NT2/D1 (cell line): ENCODE results near the gene TREX2.

ENCODE experiments used
- DNase-seq: peaks from one replicate; pipeline ENCODE4 v3.0.0-alpha.2; 2011; ENCODE audit warnings: low read depth, low spot score
- H3K27me3 ChIP-seq: 2 replicates; pipeline ENCODE4 v1.6.0; 2011; ENCODE audit warnings: mild to moderate bottlenecking; ENCODE audit not compliant: insufficient read length, insufficient read depth
- H3K36me3 ChIP-seq: 2 replicates; pipeline ENCODE4 v1.6.1; 2011; ENCODE audit warnings: mild to moderate bottlenecking, low read length, mixed read lengths; ENCODE audit not compliant: insufficient read depth, insufficient read length
- H3K4me1 ChIP-seq: 2 replicates; pipeline ENCODE4 v1.5.1; 2011; ENCODE audit not compliant: insufficient read depth, insufficient read length
- H3K4me3 ChIP-seq: 2 replicates; pipeline ENCODE4 v1.5.1; 2011; ENCODE audit warnings: low read depth; ENCODE audit not compliant: insufficient read length
- H3K9ac ChIP-seq: 2 replicates; pipeline ENCODE4 v1.6.0; 2011; ENCODE audit warnings: low read depth; ENCODE audit not compliant: insufficient read length
- H3K9me3 ChIP-seq: 2 replicates; pipeline ENCODE4 v1.5.1; 2011; ENCODE audit warnings: mild to moderate bottlenecking, low read length; ENCODE audit not compliant: insufficient read depth
- SUZ12 ChIP-seq: IDR thresholded peaks from 2 replicates; pipeline ENCODE4 v1.6.1; 2011; ENCODE audit not compliant: insufficient read length, insufficient read depth; ENCODE audit errors: extremely low read depth
- YY1 ChIP-seq: IDR thresholded peaks from 2 replicates; pipeline ENCODE4 v1.6.1; 2011; ENCODE audit not compliant: insufficient read length, insufficient read depth
- ZNF274 ChIP-seq: IDR thresholded peaks from 2 replicates; pipeline ENCODE4 v1.6.1; 2011; ENCODE audit warnings: mild to moderate bottlenecking, low read depth, low read length

Gene TREX2

GRCh38 chrX:153450114-153450948, 4.5 kb upstream of the TREX2 start:
- Histone ChIP-seq H3K27me3 (no peaks in the 10 kb centered on the region), H3K36me3 (peaks cover 3% of the 10 kb centered on the region), H3K9me3 (no peaks in the 10 kb centered on the region), H3K4me1 (no peaks in the 10 kb centered on the region), H3K9ac (no peak overlapping the region), H3K4me3 (no peak overlapping the region)
- TF ChIP-seq YY1 (no peak), ZNF274 (no peak), SUZ12 (no peak)
- DNase-seq, result no peak

GRCh38 chrX:153449368-153450113, 3.7 kb upstream of the TREX2 start:
- TF ChIP-seq SUZ12 (no peak), ZNF274 (no peak), YY1 (no peak)
- no peaks in the 10 kb centered on the region for H3K4me1 ChIP-seq
- peaks cover under 1% of the 10 kb centered on the region for H3K36me3 ChIP-seq
- no peaks in the 10 kb centered on the region for H3K9me3 ChIP-seq
- H3K9ac ChIP-seq, result no peak overlapping the region
- H3K4me3 ChIP-seq, result no peak overlapping the region
- no peak for DNase-seq
- no peaks in the 10 kb centered on the region for H3K27me3 ChIP-seq

- no peak for DNase-seq
- Histone ChIP-seq H3K4me3 (no peak overlapping the region), H3K36me3 (no peaks in the 10 kb centered on the region), H3K9me3 (no peaks in the 10 kb centered on the region), H3K27me3 (no peaks in the 10 kb centered on the region), H3K9ac (no peak overlapping the region), H3K4me1 (no peaks in the 10 kb centered on the region)
- TF ChIP-seq YY1 (no peak), SUZ12 (no peak), ZNF274 (no peak)
Observed at GRCh38 chrX:153448556-153449367, 2.9 kb upstream of the TREX2 start.

- H3K4me3 ChIP-seq, result no peak overlapping the region
- no peaks in the 10 kb centered on the region for H3K36me3 ChIP-seq
- no peaks in the 10 kb centered on the region for H3K4me1 ChIP-seq
- H3K27me3 ChIP-seq, result no peaks in the 10 kb centered on the region
- no peak for TF ChIP-seq ZNF274
- no peak for TF ChIP-seq YY1
- no peak for DNase-seq
- no peak overlapping the region for H3K9ac ChIP-seq
- H3K9me3 ChIP-seq, result no peaks in the 10 kb centered on the region
Observed at GRCh38 chrX:153447581-153447960, 1.7 kb upstream of the TREX2 start.

- no peak overlapping the region for H3K9ac ChIP-seq
- no peak overlapping the region for H3K4me3 ChIP-seq
- H3K36me3 ChIP-seq, result no peaks in the 10 kb centered on the region
- TF ChIP-seq ZNF274, result no peak
- no peak for TF ChIP-seq SUZ12
- TF ChIP-seq YY1, result no peak
- H3K9me3 ChIP-seq, result no peaks in the 10 kb centered on the region
- no peaks in the 10 kb centered on the region for H3K4me1 ChIP-seq
- no peaks in the 10 kb centered on the region for H3K27me3 ChIP-seq
- DNase-seq, result no peak
Observed at GRCh38 chrX:153446950-153447580, 1.2 kb upstream of the TREX2 start.

- DNase-seq, result no peak
- no peaks in the 10 kb centered on the region for H3K27me3 ChIP-seq
- H3K4me1 ChIP-seq, result no peaks in the 10 kb centered on the region
- no peak for TF ChIP-seq SUZ12
- TF ChIP-seq ZNF274, result no peak
- TF ChIP-seq YY1, result no peak
- H3K9ac ChIP-seq, result no peak overlapping the region
- no peaks in the 10 kb centered on the region for H3K9me3 ChIP-seq
- H3K36me3 ChIP-seq, result no peaks in the 10 kb centered on the region
- no peak overlapping the region for H3K4me3 ChIP-seq
Observed at GRCh38 chrX:153446636-153446936, 730 bp upstream of the TREX2 start.

- no peaks in the 10 kb centered on the region for H3K27me3 ChIP-seq
- no peak overlapping the region for H3K9ac ChIP-seq
- TF ChIP-seq YY1 (no peak), SUZ12 (no peak), ZNF274 (no peak)
- H3K9me3 ChIP-seq, result no peaks in the 10 kb centered on the region
- H3K36me3 ChIP-seq, result no peaks in the 10 kb centered on the region
- DNase-seq, result no peak
- H3K4me1 ChIP-seq, result no peaks in the 10 kb centered on the region
- no peak overlapping the region for H3K4me3 ChIP-seq
Observed at GRCh38 chrX:153445106-153445855, 575 bp downstream of the TREX2 start.
